Aorta (tissue), 5 donors: Measurements from ENCODE around the gene C10orf90. TPM values are rescaled to one million over a fixed set of nuclear protein-coding genes. Genes with fewer than 3 reads are reported as not detected.

ENCODE experiments used
- ATAC-seq: fragments of 200-7000 bp; cut with Tn5 transposase; one replicate; pipeline ENCODE4 v1.9.1; 2022; ENCODE audit warnings: moderate library complexity; ENCODE audit not compliant: low FRiP score
- DNase-seq, 2 donors: peaks; one replicate each; pipeline ENCODE4 v3.0.0-alpha.2; 2020
- H3K27ac ChIP-seq, 2 donors: one replicate each; pipeline ENCODE4 v1.5.1; 2013; ENCODE audit warnings: low read length in 2 of 2, mild to moderate bottlenecking in 2 of 2, moderate library complexity in 2 of 2, control low read depth in 1 of 2, inconsistent platforms in 1 of 2, low read depth in 1 of 2
- H3K27me3 ChIP-seq, 2 donors: one replicate each; pipeline ENCODE4 v1.6.1; 2013; ENCODE audit warnings: control low read depth in 1 of 2, low read length in 1 of 2, mild to moderate bottlenecking in 1 of 2, moderate library complexity in 1 of 2; ENCODE audit not compliant: insufficient read depth in 2 of 2, control insufficient read depth in 1 of 2
- H3K36me3 ChIP-seq, 2 donors: one replicate each; pipeline ENCODE4 v1.6.1; 2013; ENCODE audit warnings: control low read depth in 1 of 2, low read length in 1 of 2, mild to moderate bottlenecking in 1 of 2; ENCODE audit not compliant: insufficient read depth in 2 of 2, control insufficient read depth in 1 of 2
- H3K4me1 ChIP-seq, 2 donors: one replicate each; pipeline ENCODE4 v1.6.1; 2013; ENCODE audit warnings: low read length in 2 of 2, control low read depth in 1 of 2, mild to moderate bottlenecking in 1 of 2, moderate library complexity in 1 of 2; ENCODE audit not compliant: insufficient read depth in 2 of 2, control insufficient read depth in 1 of 2
- H3K4me3 ChIP-seq, 2 donors: one replicate each; pipeline ENCODE4 v1.5.1; 2013; ENCODE audit warnings: low read length in 2 of 2, control low read depth in 1 of 2, mild to moderate bottlenecking in 1 of 2
- H3K9me3 ChIP-seq: one replicate; pipeline ENCODE4 v1.6.1; 2013; ENCODE audit warnings: mild to moderate bottlenecking, low read length; ENCODE audit not compliant: control insufficient read depth
- WGBS, 2 donors: extraction: QIAGEN DNeasy Blood & Tissue Kit; methylation state at CpG; one replicate each; pipeline ENCODE4 v1.1.7; 2013; 5-methylcytosine and 5-hydroxymethylcytosine counted together
- intact Hi-C, 2 donors: fragments of 100-400 bp; cut with DNase I; formaldehyde crosslinking; loops; one replicate each; pipeline versions ENCODE4 v1.14.2 to v1.15.0; 2022
- polyA plus RNA-seq, 2 donors: library from polyadenylated mRNA; stranded (reverse); fragments of 200-250 nt; gene quantifications; one replicate each; pipeline ENCODE4 v1.2.3, GENCODE V29; 2013
- total RNA-seq, 2 donors: library from RNA; stranded (reverse); fragmentation: NEBNext Ultra II Directional; extraction: Animal tissue kit (Norgen Biotek cat#: 25700); gene quantifications; one replicate each; pipeline ENCODE4 v1.2.1, GENCODE V29; 2021
- donor health status: healthy with polysubstance abuse.
- donor health status: Bipolar disorder and iron deficiency.
- donor health status: DM: no; HTN: no; CAD: no.
- donor health status: DM: no; HTN: no; CAD: no.
- donor health status: DM: yes; HTN: yes; CAD: no.

The C10orf90 gene
- total and polyA plus RNA-seq, 4 donors, result not detected

- WGBS, 2 donors, result 17 to 22% methylated on average over 3 of the region's 3 CpGs
- H3K4me1 ChIP-seq, result no peaks in the 10 kb centered on the region
- no peak for ATAC-seq
- H3K4me3 ChIP-seq, result no peak overlapping the region
- no peak overlapping the region for H3K27ac ChIP-seq
- intact Hi-C loops, result no loop called here
- no peaks in the 10 kb centered on the region for H3K27me3 ChIP-seq
- H3K36me3 ChIP-seq, result no peaks in the 10 kb centered on the region
- DNase-seq, result no peak
- no peaks in the 10 kb centered on the region for H3K9me3 ChIP-seq
Measured at GRCh38 chr10:126616737-126617136, 53.8 kb downstream of the C10orf90 start.

- H3K27me3 ChIP-seq, result no peaks in the 10 kb centered on the region
- H3K9me3 ChIP-seq, result no peaks in the 10 kb centered on the region
- no peaks in the 10 kb centered on the region for H3K36me3 ChIP-seq
- H3K4me3 ChIP-seq, result no peak overlapping the region
- DNase-seq (no peak), ATAC-seq (no peak)
- H3K27ac ChIP-seq, result no peak overlapping the region
- no peaks in the 10 kb centered on the region for H3K4me1 ChIP-seq
- intact Hi-C loops, result no loop called here
- 89 to 91% methylated on average over 2 of the region's 2 CpGs for WGBS, 2 donors
Measured at GRCh38 chr10:126611303-126611702, 59.2 kb downstream of the C10orf90 start.

- intact Hi-C loops, result no loop called here
- WGBS, 2 donors, result 66 to 68% methylated on average over 4 of the region's 4 CpGs
Measured at GRCh38 chr10:126609566-126609965, 60.9 kb downstream of the C10orf90 start.

GRCh38 chr10:126599949-126600682 is 70.4 kb downstream of the C10orf90 start:
- ATAC-seq, result no peak
- no peak for DNase-seq
- WGBS, 2 donors, result 72% methylated on average over 19 of the region's 19 CpGs

More at GRCh38 chr10:126609566-126609965, 60.9 kb downstream of the C10orf90 start:
- no peak overlapping the region for H3K4me3 ChIP-seq
- ATAC-seq (no peak), DNase-seq (no peak)
- H3K4me1 ChIP-seq, result no peaks in the 10 kb centered on the region
- H3K9me3 ChIP-seq, result no peaks in the 10 kb centered on the region
- H3K36me3 ChIP-seq, result no peaks in the 10 kb centered on the region
- no peak overlapping the region for H3K27ac ChIP-seq
- no peaks in the 10 kb centered on the region for H3K27me3 ChIP-seq

GRCh38 chr10:126598009-126598408 is 72.5 kb downstream of the C10orf90 start:
- H3K9me3 ChIP-seq, result no peaks in the 10 kb centered on the region
- no peak overlapping the region for H3K27ac ChIP-seq
- ATAC-seq, result no peak
- DNase-seq, result no peak
- H3K27me3 ChIP-seq, result no peaks in the 10 kb centered on the region
- H3K4me1 ChIP-seq, result no peaks in the 10 kb centered on the region
- no peak overlapping the region for H3K4me3 ChIP-seq
- intact Hi-C loops, result no loop called here
- H3K36me3 ChIP-seq, result no peaks in the 10 kb centered on the region
- WGBS, 2 donors, result 42 to 50% methylated on average over 3 of the region's 3 CpGs

More at GRCh38 chr10:126599949-126600682, 70.4 kb downstream of the C10orf90 start:
- H3K4me1 ChIP-seq, result no peaks in the 10 kb centered on the region
- H3K36me3 ChIP-seq, result no peaks in the 10 kb centered on the region
- intact Hi-C loops, result no loop called here
- H3K9me3 ChIP-seq, result no peaks in the 10 kb centered on the region
- no peak overlapping the region for H3K27ac ChIP-seq
- H3K4me3 ChIP-seq, result no peak overlapping the region
- H3K27me3 ChIP-seq, result no peaks in the 10 kb centered on the region

- no peak overlapping the region for H3K4me3 ChIP-seq
Measured at GRCh38 chr10:126597211-126597610, 73.3 kb downstream of the C10orf90 start.

GRCh38 chr10:126596472-126597016 is 73.9 kb downstream of the C10orf90 start:
- Histone ChIP-seq H3K27ac (no peak overlapping the region), H3K27me3 (no peaks in the 10 kb centered on the region), H3K4me1 (no peaks in the 10 kb centered on the region), H3K9me3 (no peaks in the 10 kb centered on the region), H3K4me3 (no peak overlapping the region), H3K36me3 (no peaks in the 10 kb centered on the region)
- intact Hi-C loops, result no loop called here
- no peak for ATAC-seq
- WGBS, 2 donors, result 80 to 82% methylated on average over 3 of the region's 3 CpGs
- DNase-seq, result no peak

More at GRCh38 chr10:126597211-126597610, 73.3 kb downstream of the C10orf90 start:
- no peak for ATAC-seq
- intact Hi-C loops, result no loop called here
- Histone ChIP-seq H3K9me3 (no peaks in the 10 kb centered on the region), H3K27me3 (no peaks in the 10 kb centered on the region), H3K27ac (no peak overlapping the region), H3K36me3 (no peaks in the 10 kb centered on the region), H3K4me1 (no peaks in the 10 kb centered on the region)
- WGBS, 2 donors, result 70 to 73% methylated on average over 2 of the region's 2 CpGs
- DNase-seq, result no peak

GRCh38 chr10:126595160-126595559 is 75.3 kb downstream of the C10orf90 start:
- no peak for DNase-seq
- H3K36me3 ChIP-seq, result no peaks in the 10 kb centered on the region
- H3K27ac ChIP-seq, result no peak overlapping the region
- 37% methylated on average over 2 of the region's 2 CpGs for WGBS, 2 donors
- intact Hi-C loops, result no loop called here
- H3K4me3 ChIP-seq, result no peak overlapping the region
- no peaks in the 10 kb centered on the region for H3K9me3 ChIP-seq
- H3K4me1 ChIP-seq, result no peaks in the 10 kb centered on the region
- ATAC-seq, result no peak
- no peaks in the 10 kb centered on the region for H3K27me3 ChIP-seq
